Choroid plexus epithelial cell (primary cell): Measurements from ENCODE around the gene CARD14.
A peak's percentile ranks its signal among the peaks of the same experiment; 100 is the strongest.

ENCODE experiments used
- DNase-seq: peaks from one replicate; pipeline ENCODE4 v3.0.0-alpha.2; 2010; ENCODE audit warnings: low read depth
- H3K4me3 ChIP-seq: 2 replicates; pipeline ENCODE4 v1.5.1; 2011; ENCODE audit warnings: low read depth, mild to moderate bottlenecking, control low read depth, low read length, moderate library complexity
- TF ChIP-seq, protein P1 (sequence below): conservative IDR thresholded peaks from 2 replicates; pipeline ENCODE4 v1.5.1; 2011; ENCODE audit warnings: low read depth, mild to moderate bottlenecking, control low read depth, inconsistent platforms, low read length, moderate library complexity

The CARD14 gene

DNA sequence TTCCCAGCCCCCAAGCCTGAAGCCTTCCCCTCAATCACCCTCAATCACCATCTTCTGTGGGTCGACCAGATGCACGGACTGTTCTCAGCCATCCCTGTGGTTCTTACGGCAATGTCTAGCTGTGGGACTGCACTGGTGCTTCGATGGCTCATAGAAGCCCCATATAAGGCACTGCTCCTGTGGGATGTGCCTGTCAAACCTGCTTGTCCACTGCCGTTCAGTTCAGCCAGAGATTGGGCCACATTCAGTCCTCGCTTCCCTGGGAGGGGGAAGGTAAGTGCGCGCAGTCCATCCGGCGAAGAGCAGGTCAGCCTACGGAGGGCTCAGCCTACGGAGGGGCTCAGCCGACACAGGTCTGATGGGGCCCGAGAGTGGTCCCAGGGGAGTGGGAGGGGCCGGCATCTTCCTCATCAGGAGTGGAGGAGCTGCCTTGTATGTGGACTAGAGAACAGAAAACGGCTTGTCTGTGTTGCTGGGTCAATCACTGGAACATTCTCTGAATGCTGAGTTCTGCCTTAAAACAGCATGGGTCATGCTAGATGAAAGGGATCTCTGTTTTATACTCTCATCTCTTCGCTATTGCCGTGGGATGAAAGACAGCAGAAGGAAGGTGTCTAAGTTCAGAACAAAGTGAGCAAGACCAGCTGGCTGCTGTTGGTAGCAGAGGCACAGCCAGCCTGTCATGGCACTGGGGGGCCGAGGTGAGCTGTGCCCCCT lies at the start of gene CARD14:
Gene CARD14 (plus strand): TSS at position 247 of the 717 bp plus-strand sequence. CDS start 11,409 bp downstream, outside the sequence.
- TF ChIP-seq, protein P1, sequence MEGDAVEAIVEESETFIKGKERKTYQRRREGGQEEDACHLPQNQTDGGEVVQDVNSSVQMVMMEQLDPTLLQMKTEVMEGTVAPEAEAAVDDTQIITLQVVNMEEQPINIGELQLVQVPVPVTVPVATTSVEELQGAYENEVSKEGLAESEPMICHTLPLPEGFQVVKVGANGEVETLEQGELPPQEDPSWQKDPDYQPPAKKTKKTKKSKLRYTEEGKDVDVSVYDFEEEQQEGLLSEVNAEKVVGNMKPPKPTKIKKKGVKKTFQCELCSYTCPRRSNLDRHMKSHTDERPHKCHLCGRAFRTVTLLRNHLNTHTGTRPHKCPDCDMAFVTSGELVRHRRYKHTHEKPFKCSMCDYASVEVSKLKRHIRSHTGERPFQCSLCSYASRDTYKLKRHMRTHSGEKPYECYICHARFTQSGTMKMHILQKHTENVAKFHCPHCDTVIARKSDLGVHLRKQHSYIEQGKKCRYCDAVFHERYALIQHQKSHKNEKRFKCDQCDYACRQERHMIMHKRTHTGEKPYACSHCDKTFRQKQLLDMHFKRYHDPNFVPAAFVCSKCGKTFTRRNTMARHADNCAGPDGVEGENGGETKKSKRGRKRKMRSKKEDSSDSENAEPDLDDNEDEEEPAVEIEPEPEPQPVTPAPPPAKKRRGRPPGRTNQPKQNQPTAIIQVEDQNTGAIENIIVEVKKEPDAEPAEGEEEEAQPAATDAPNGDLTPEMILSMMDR: no peak
- no peak for DNase-seq
- H3K4me3 ChIP-seq: no peak within 1 kb of the TSS

DNA sequence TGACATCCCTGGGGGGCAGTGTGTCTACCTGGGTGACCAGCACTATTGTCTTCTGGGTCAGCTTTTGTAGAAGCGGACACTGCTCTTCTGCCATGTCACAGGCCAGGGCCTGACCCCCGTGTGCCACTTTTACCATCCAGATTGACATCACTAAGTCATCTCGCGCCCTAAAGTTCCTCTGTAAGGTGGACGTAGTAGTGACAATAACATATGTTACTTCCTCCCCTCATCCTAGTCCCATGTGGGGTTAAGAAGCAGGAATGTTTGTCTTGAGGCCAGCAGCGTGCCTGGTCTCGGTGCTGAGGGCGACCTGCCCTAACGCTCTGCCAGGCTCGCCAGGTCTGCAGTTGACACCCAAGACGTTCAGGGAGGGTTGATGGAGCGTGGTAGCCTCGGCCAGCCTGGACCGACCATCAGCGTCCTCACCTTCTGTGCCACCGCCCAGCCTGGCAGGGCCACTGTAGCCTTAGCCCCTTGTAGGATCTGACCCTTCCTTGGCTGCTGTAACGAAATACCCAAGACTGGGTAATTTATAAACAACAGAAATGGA lies 47.7 kb upstream of the CARD14 start:
- DNase-seq: no peak
- H3K4me3 ChIP-seq: no peak overlapping the region
- TF ChIP-seq, protein P1: no peak

DNA sequence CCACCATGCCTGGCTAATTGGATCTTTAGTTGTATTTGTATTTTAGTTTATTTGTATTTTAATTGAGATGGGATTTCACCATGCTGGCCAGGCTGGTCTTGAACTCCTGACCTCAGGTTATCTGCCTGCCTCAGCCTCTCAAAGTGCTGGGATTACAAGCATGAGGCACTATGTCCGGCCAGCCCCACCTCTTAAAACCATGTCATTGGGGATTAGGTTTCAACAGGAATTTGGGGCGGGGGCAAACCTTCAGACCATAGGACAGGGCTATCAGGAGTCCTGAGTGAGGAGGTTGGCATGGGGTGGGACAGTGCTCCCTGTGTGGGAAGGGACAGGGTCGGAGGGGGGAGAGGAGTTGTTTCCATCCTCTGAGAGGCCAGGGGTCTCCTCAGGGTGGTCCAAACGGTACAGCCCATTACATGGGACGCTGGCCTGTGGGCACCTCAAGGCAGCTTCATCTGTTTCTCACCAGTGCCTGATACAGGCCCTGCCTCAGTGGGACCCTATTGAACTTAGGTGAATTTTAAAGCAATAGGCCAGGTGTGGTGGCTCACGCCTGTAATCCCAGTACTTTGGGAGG lies 46.8 kb upstream of the CARD14 start:
- no peak for DNase-seq
- no peak overlapping the region for H3K4me3 ChIP-seq
- TF ChIP-seq, protein P1: no peak

DNA sequence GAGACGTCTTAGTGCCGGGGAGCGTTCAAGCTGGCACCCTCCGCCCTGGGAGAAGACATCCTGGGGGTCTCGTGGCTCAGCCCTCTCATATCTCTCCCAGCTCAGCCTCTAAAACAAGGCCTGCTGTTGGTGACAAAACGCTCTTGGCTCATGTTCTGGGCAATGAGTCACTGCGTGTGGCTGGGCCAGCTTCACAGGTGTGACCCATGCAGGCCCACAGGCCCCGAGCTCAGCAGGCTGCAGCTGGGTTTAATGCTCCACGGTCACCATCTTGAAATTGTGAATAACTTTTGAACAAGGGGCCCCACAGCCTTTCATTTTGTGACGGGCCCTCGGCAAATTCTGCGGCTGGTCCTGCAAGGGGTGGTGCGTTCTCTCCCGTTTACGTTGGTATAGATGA lies 46.0 kb upstream of the CARD14 start:
- TF ChIP-seq, protein P1: no peak
- no peak overlapping the region for H3K4me3 ChIP-seq
- DNase-seq: no peak

DNA sequence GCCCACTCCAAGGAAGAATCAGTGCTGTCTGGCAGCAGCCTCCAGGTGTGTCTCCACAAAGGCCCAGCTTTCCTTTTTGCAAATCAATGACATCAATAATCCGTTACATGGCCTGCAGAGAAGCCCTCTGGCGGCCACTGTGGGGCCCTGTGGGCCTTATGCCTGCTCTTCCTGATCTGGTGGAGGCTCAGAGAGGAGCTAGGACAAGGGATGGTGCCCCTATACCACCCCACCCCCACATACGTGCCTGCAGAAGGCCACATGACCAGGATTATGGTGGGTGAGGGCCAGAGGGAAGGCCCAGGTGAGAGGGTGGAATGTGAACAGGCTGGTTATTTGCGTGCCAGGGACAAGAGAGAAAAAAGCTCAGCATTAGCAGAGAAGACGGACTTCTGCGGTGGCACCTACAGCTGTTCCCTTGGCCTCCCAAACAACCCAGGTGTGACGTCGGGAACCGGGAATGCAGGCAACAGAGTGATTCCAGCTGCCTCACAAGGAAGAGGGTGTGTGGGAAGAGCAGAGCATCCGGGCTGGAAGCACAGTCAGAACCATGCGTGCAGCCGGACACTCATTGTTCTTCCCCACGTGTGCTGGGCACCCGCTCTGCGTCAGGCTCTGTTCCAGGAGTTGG lies 45.4 kb upstream of the CARD14 start:
- TF ChIP-seq, protein P1: peak; percentile 80
- peak; percentile 54 for DNase-seq
- H3K4me3 ChIP-seq: no peak overlapping the region

DNA sequence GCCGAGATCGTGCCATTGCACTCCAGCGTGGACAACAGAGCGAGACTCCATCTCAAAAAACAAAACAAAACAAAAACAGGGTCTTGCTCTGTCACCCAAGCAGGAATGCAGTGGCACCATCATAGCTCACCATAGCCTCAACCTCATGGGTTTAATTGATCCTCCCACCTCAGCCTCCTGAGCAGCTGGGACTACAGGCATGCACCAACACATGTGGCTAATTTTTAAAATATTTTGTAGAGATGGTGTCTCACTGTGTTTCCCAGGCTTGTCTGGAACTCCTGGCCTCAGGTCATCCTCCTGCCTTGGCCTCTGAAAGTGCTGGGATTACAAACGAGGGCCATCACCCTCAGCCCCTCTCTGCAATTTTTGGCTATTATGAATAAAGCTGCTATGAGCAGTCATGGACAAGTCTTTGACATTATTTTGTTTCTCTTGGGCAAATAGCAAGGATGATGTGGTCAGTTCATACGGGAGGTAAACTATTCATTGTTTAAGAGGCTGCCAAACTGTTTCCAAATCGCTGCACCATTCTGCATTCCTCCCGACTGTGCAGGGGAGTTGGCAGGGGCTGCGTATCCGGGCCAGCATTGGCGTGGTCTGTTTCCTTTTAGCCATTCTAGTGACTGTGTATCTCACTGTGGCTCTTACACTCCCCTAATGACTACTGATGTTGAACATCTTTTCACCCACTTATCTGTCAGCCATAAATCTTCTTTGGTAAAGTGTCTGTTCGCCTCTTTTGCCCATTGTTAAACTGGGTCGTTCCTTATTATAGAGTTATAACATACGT lies 44.0 kb upstream of the CARD14 start:
- DNase-seq: peak; percentile 58
- TF ChIP-seq, protein P1: no peak
- H3K4me3 ChIP-seq: no peak overlapping the region
